T-helper 2 cell treated with Interferon-gamma antibody and Interleukin-4, amounts not matched to agents 5 μg/mL and 100 μg/mL, for 36 hours (primary cell): ENCODE results near the gene ZNF469.

ENCODE experiments used
- DNase-seq: peaks from one replicate; pipeline ENCODE4 v3.0.0; 2021; ENCODE audit warnings: low spot score
- H3K27ac Mint-ChIP-seq: one replicate; pipeline ENCODE4 v1.8.0; 2021; ENCODE audit warnings: mild to moderate bottlenecking, mixed read lengths
- H3K27me3 Mint-ChIP-seq: one replicate; pipeline ENCODE4 v1.8.0; 2021; ENCODE audit warnings: low read depth, mixed read lengths
- H3K36me3 Mint-ChIP-seq: one replicate; pipeline ENCODE4 v1.8.0; 2021; ENCODE audit warnings: low read depth, mixed read lengths
- H3K4me1 Mint-ChIP-seq: one replicate; pipeline ENCODE4 v1.8.0; 2021; ENCODE audit warnings: low read depth, mixed read lengths
- H3K4me3 Mint-ChIP-seq: one replicate; pipeline ENCODE4 v1.8.0; 2022; ENCODE audit warnings: mild to moderate bottlenecking, moderate library complexity, mixed read lengths
- H3K9me3 Mint-ChIP-seq: one replicate; pipeline ENCODE4 v1.8.0; 2021; ENCODE audit warnings: mixed read lengths

Gene ZNF469

DNA sequence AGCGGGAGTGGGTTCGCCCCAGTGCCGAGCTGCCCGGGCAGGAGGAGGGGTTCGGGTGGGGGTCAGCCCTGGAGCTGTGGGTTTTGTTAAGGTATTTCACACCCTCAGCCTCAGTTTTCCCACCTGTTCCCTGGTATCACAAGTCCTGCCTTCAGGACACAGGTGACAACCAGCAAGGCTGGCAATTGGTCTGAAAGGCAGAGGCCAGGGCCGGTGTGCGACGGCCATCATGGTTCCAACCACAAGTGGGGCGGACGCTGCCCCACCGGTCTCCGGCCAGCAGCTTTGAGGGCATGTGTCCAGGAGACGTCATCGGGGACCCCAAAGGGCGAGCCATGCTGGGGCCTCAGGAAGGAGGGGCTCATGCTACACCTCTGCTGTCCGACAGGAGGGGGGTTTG lies 10.8 kb downstream of the ZNF469 start:
- no peaks in the 10 kb centered on the region for H3K36me3 Mint-ChIP-seq
- no peak for DNase-seq
- H3K4me1 Mint-ChIP-seq: no peaks in the 10 kb centered on the region
- H3K27ac Mint-ChIP-seq: no peak overlapping the region
- no peaks in the 10 kb centered on the region for H3K9me3 Mint-ChIP-seq
- no peaks in the 10 kb centered on the region for H3K27me3 Mint-ChIP-seq
- no peak overlapping the region for H3K4me3 Mint-ChIP-seq

DNA sequence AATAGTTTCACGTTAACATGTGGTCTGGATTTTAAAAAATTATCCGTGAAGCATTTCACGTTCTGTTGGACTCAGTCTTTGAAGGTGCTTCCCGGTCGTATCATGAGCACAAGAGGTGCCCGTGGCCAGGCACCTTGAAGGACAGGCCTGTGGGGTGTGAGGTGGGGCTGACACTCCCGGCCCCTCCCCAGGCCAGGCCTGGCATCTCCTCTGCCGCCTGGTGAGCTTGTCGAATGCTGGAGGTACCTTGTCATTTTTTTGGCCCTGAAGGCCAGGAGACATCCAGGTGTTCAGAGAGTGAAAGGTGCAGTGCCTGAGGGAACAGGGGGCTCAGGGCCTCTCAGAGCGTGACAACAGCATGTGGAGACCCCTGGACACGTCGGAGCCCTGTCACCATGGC lies 11.7 kb downstream of the ZNF469 start:
- H3K36me3 Mint-ChIP-seq: no peaks in the 10 kb centered on the region

DNA sequence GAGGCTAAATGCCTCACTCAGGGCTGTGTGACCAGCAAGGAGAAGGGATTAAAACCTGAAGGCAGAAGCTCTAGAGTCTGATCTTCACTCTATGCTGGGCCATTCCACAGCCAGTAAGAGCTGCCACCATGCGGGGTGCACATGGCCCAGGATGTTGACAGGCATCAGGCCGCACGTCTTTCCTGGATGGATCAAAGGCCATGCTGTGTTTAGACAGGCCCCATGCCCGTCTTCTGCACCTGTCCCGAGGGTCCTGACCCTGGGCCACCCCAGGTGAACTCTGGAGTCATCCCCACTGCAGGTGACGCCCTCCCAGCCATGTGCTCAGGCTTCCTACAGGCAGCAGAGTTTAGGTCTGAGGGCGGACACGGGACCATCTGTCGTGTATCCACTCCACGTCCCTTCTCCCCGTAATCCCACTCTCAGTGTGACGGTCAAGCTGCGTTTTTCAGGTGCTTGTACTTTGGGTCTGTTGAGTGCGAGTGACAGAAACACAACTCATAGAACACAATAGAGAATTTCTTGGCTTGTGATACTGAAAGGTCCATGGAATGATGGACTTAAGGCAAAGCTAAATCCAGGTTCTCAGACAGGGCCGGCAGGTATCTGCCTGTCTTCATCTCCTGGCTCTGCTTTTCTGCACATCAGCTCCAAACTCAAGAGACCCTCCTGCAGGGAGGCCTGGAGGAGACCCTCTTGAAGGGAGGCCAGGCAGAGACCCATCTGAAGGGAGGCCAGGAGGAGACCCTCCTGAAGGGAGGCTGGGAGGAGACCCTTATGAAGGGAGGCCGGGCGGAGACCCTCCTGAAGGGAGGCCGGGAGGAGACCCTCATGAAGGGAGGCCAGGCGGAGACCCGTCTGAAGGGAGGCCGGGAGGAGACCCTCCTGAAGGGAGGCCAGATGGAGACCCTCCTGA lies 13.2 kb downstream of the ZNF469 start:
- no peaks in the 10 kb centered on the region for H3K9me3 Mint-ChIP-seq
- no peaks in the 10 kb centered on the region for H3K4me1 Mint-ChIP-seq
- H3K4me3 Mint-ChIP-seq: no peak overlapping the region
- no peaks in the 10 kb centered on the region for H3K27me3 Mint-ChIP-seq
- no peaks in the 10 kb centered on the region for H3K36me3 Mint-ChIP-seq
- no peak for DNase-seq
- no peak overlapping the region for H3K27ac Mint-ChIP-seq

More for the DNA sequence above, 11.7 kb downstream of the ZNF469 start:
- Mint-ChIP-seq H3K27ac (no peak overlapping the region), H3K27me3 (no peaks in the 10 kb centered on the region), H3K4me1 (no peaks in the 10 kb centered on the region), H3K4me3 (no peak overlapping the region), H3K9me3 (no peaks in the 10 kb centered on the region)
- DNase-seq: no peak

GRCh38 chr16:88398170-88398873 lies 15.6 kb downstream of the ZNF469 start:
- Mint-ChIP-seq H3K27ac (no peak overlapping the region), H3K9me3 (no peaks in the 10 kb centered on the region), H3K4me3 (no peak overlapping the region), H3K36me3 (no peaks in the 10 kb centered on the region), H3K27me3 (no peaks in the 10 kb centered on the region), H3K4me1 (no peaks in the 10 kb centered on the region)
- DNase-seq: no peak

- DNase-seq: no peak
- Mint-ChIP-seq H3K36me3 (no peaks in the 10 kb centered on the region), H3K27ac (no peak overlapping the region), H3K27me3 (no peaks in the 10 kb centered on the region), H3K4me3 (no peak overlapping the region), H3K4me1 (no peaks in the 10 kb centered on the region), H3K9me3 (no peaks in the 10 kb centered on the region)
These were observed 16.1 kb downstream of the ZNF469 start for GRCh38 chr16:88398874-88399178.

DNA sequence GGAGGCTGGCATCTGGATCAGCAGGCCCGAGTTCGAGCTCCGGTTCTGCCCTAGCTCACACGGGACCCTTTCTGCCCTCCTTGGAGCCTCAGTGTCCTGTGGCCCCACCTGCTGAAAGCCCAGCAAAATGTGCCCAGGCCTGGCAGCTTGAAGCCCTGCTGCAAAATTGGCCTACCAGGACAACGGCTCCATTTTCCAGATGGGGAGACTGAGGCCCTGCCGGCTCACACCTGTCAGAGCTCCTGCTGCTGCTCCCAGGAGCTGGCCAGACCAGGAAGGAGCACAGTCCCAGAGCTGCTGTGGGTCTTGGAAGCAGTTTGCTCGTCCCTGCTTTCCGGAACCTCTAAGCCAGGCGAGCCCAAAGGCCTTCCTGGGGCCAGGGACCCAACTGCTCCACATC lies 17.4 kb downstream of the ZNF469 start:
- no peak for DNase-seq
- Mint-ChIP-seq H3K27ac (no peak overlapping the region), H3K9me3 (no peaks in the 10 kb centered on the region), H3K4me3 (no peak overlapping the region), H3K36me3 (no peaks in the 10 kb centered on the region), H3K27me3 (no peaks in the 10 kb centered on the region), H3K4me1 (no peaks in the 10 kb centered on the region)

GRCh38 chr16:88401604-88402246 lies 19.0 kb downstream of the ZNF469 start:
- no peak for DNase-seq
- Mint-ChIP-seq H3K27me3 (no peaks in the 10 kb centered on the region), H3K4me1 (no peaks in the 10 kb centered on the region), H3K27ac (no peak overlapping the region), H3K36me3 (no peaks in the 10 kb centered on the region), H3K9me3 (no peaks in the 10 kb centered on the region), H3K4me3 (no peak overlapping the region)

GRCh38 chr16:88402551-88403240 lies 19.9 kb downstream of the ZNF469 start:
- H3K4me3 Mint-ChIP-seq: no peak overlapping the region
- no peak overlapping the region for H3K27ac Mint-ChIP-seq
- H3K4me1 Mint-ChIP-seq: peaks cover 1% of the 10 kb centered on the region
- no peaks in the 10 kb centered on the region for H3K27me3 Mint-ChIP-seq
- no peaks in the 10 kb centered on the region for H3K36me3 Mint-ChIP-seq
- no peak for DNase-seq
- no peaks in the 10 kb centered on the region for H3K9me3 Mint-ChIP-seq

- Mint-ChIP-seq H3K36me3 (no peaks in the 10 kb centered on the region), H3K9me3 (no peaks in the 10 kb centered on the region), H3K4me3 (no peak overlapping the region), H3K4me1 (peaks cover 5% of the 10 kb centered on the region), H3K27ac (no peak overlapping the region), H3K27me3 (no peaks in the 10 kb centered on the region)
- no peak for DNase-seq
These were observed 21.2 kb downstream of the ZNF469 start for GRCh38 chr16:88403794-88404581.

- DNase-seq: no peak
- no peak overlapping the region for H3K27ac Mint-ChIP-seq
- H3K27me3 Mint-ChIP-seq: no peaks in the 10 kb centered on the region
- no peaks in the 10 kb centered on the region for H3K9me3 Mint-ChIP-seq
- no peaks in the 10 kb centered on the region for H3K36me3 Mint-ChIP-seq
- no peak overlapping the region for H3K4me3 Mint-ChIP-seq
- peaks cover 5% of the 10 kb centered on the region for H3K4me1 Mint-ChIP-seq
These were observed 22.0 kb downstream of the ZNF469 start for GRCh38 chr16:88404769-88405168.

GRCh38 chr16:88405216-88406060 lies 22.7 kb downstream of the ZNF469 start:
- Mint-ChIP-seq H3K27me3 (no peaks in the 10 kb centered on the region), H3K9me3 (no peaks in the 10 kb centered on the region), H3K4me3 (no peak overlapping the region), H3K36me3 (no peaks in the 10 kb centered on the region), H3K4me1 (peaks cover 5% of the 10 kb centered on the region), H3K27ac (no peak overlapping the region)
- DNase-seq: no peak

DNA sequence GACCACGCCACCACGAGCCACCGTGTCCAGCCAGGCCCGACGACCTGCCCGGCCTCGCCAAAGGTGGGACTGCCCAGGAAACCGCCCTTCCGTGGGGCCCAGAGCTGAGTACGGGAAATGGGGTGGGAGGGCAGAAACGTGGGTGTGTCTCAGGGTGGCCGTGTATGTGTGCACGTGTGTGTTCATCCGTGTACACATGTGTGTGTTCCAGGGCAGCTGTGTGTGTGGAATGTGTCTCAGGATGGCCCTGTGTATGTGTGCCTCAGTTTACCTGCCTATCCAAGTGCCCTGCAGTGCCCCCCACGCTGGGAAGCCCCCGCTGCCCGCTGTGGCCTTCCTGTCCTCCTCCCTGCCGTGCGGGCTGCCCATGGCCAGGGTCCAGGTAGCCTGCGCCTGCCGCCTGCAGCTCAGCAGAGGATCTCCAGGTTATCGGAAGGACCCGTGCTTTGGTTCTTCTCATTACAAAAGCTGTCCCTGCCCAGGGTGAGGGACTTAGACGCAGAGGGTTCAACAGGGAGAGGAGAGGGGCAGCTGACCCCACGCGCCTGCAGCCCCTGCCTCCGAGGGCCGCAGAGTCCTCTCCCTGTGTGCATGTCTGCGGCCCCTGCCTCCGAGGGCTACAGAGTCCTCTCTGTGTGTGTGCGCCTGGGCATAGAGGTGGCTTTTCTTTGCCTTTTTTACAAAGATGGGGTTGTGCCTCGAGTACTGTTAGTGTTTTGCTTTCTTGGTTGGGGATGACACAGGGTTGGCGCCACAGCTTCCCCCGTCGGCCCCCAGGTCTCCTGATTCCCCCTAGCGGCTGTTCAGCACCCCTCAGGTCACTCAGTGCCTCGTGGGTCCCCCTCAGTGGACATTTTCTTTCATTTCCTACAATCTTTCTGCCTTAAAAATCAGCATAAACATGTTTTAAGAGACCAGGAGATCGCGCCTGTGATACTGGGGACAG lies 23.6 kb downstream of the ZNF469 start:
- no peaks in the 10 kb centered on the region for H3K36me3 Mint-ChIP-seq

More for the DNA sequence above, 23.6 kb downstream of the ZNF469 start:
- no peak for DNase-seq
- Mint-ChIP-seq H3K4me1 (peaks cover 5% of the 10 kb centered on the region), H3K27ac (no peak overlapping the region), H3K27me3 (no peaks in the 10 kb centered on the region), H3K9me3 (no peaks in the 10 kb centered on the region), H3K4me3 (no peak overlapping the region)
